ENCODE data around the gene ANKRD13B.

DNA sequence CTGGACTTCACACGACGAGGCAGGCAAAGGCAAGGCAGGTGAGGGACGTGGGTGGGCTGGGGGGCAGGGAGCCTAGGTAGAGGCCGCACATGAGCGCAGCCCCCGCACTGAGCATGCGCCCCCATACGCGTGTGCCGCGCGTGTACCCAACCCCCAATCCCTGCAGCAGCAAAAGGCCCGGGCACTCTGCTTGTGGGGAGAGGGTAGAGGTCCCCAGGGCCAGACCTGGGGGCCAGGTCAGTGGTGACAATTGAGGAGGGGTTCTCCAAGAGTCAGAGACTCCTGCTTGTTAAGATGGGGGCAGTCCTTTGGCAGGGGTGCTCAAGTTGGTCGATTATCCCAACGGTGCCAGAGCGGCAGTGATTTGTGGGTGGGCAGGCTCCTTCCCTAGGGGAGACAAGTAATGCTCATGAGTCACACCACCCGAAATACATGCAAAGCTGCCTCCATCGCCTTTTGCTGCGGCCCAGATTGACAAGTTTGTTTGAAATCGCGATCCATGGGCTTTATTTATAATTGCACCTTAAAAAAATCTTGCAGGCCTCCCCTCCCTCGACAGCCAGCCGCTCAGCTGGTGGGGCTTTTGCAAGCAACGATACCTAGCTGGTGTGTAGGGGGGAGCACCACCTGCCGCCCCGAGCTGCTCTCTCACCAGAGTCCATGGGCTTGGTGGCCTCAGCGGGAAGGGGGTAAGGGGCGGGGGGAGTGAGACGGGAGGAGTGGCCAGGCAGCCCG lies 2.4 kb upstream of the ANKRD13B start:
- TF ChIP-seq, protein P1, sequence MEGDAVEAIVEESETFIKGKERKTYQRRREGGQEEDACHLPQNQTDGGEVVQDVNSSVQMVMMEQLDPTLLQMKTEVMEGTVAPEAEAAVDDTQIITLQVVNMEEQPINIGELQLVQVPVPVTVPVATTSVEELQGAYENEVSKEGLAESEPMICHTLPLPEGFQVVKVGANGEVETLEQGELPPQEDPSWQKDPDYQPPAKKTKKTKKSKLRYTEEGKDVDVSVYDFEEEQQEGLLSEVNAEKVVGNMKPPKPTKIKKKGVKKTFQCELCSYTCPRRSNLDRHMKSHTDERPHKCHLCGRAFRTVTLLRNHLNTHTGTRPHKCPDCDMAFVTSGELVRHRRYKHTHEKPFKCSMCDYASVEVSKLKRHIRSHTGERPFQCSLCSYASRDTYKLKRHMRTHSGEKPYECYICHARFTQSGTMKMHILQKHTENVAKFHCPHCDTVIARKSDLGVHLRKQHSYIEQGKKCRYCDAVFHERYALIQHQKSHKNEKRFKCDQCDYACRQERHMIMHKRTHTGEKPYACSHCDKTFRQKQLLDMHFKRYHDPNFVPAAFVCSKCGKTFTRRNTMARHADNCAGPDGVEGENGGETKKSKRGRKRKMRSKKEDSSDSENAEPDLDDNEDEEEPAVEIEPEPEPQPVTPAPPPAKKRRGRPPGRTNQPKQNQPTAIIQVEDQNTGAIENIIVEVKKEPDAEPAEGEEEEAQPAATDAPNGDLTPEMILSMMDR (IDR thresholded peaks at IDR 0.05) = no peak
- TF ChIP-seq POLR2A (IDR thresholded peaks at IDR 0.05) = no peak
